Astrocyte of the spinal cord (primary cell): ENCODE data around the gene FAM221B.

Experiments
- DNase-seq: peaks from one replicate; pipeline ENCODE4 v3.0.0; 2011; ENCODE audit warnings: low read depth, low spot score
- H3K4me3 ChIP-seq: 2 replicates; pipeline ENCODE4 v1.5.1; 2011; ENCODE audit warnings: low read depth, mild to moderate bottlenecking, low read length, moderate library complexity
- in situ Hi-C: cut with HindIII; loops from 2 replicates; pipeline ENCODE4 v1.10.0; 2017; ENCODE audit warnings: low sequenced_read_pairs
- TF ChIP-seq, protein P1 (sequence below): IDR thresholded peaks from 2 replicates; pipeline ENCODE4 v1.5.1; 2012; ENCODE audit warnings: low read depth, mild to moderate bottlenecking, low read length, inconsistent platforms

Gene FAM221B

DNA sequence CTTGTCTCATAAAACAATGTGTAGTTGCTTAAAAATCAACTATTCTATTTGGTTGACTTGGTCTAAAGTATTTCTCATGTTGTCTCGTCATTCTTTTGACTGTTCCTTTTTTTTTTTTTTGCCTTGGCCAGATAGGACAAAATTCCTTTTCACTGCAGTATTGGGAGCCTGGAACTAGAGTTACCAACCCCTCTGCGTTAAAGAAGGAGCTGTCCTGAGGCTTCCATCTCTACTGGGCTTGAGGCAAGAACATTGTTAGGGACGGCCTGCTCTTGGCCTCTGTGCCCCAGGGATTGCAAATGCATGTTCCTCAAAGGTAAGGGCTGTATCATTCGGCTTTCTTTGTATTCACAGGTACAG is 38.5 kb downstream of the FAM221B start:
- in situ Hi-C loops, result no loop called here
- DNase-seq, result no peak
- no peak overlapping the region for H3K4me3 ChIP-seq
- TF ChIP-seq, protein P1, sequence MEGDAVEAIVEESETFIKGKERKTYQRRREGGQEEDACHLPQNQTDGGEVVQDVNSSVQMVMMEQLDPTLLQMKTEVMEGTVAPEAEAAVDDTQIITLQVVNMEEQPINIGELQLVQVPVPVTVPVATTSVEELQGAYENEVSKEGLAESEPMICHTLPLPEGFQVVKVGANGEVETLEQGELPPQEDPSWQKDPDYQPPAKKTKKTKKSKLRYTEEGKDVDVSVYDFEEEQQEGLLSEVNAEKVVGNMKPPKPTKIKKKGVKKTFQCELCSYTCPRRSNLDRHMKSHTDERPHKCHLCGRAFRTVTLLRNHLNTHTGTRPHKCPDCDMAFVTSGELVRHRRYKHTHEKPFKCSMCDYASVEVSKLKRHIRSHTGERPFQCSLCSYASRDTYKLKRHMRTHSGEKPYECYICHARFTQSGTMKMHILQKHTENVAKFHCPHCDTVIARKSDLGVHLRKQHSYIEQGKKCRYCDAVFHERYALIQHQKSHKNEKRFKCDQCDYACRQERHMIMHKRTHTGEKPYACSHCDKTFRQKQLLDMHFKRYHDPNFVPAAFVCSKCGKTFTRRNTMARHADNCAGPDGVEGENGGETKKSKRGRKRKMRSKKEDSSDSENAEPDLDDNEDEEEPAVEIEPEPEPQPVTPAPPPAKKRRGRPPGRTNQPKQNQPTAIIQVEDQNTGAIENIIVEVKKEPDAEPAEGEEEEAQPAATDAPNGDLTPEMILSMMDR, result no peak

DNA sequence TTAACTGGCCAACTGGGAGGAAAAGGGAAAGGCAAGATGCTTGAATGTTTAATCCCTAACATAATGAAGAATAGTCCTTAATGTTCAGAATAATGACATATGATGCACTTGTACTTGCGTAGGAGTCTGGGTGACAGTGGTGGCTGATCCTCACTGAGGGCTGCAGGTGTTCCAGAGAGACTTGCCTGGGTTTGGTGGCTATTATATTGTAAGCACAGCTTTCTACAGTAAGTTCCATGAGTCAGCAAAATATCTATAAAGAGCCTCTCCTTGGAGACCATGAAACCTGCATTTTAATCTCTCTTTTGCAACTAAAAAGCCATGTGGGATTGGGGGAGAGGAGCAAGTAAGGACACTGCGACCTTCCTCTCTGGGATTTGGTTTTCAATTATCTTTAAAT is 39.0 kb downstream of the FAM221B start:
- no peak for DNase-seq
- in situ Hi-C loops, result no loop called here
- H3K4me3 ChIP-seq, result no peak overlapping the region
- TF ChIP-seq, protein P1, result no peak

DNA sequence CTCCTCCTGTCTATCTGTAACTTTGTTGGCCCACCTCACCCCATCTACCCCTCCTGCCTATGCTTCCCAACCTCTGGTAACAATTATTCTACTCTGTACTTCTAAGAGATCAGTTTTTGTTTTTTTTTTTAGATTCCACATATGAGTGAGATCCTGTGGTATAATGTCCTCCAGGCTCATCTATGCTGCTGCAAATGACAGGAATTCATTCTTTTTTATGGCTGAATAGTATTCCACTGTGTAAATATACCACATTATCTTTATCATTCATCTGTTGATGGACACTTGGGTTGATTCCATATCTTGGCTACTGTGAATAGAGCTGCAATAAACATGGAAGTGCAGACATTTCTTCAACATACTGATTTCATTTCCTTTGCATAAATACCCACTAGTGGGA is 45.1 kb downstream of the FAM221B start:
- H3K4me3 ChIP-seq, result no peak overlapping the region
- in situ Hi-C loops, result no loop called here
- no peak for DNase-seq
- TF ChIP-seq, protein P1, result no peak

DNA sequence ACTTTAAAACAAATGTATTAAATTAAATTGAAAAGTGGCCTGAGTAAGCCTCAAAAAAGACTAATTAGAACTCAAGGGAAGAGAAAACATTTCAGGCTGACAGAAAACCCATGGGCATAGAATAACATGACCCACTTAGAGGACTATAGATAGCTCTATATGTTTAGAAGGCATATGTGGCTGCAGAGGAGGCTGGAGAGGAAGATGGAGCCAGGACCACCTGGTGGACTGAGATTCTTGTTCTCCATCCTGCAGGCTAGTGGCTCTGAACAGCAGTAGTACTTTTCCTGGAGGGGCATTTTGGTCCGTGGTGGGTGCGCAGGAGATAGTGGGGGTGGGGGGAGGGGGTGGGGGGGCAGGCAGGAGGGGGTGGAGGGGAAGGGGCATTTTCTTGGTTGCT is 47.5 kb downstream of the FAM221B start:
- TF ChIP-seq, protein P1, result no peak
- in situ Hi-C loops, result no loop called here
- no peak overlapping the region for H3K4me3 ChIP-seq
- no peak for DNase-seq

DNA sequence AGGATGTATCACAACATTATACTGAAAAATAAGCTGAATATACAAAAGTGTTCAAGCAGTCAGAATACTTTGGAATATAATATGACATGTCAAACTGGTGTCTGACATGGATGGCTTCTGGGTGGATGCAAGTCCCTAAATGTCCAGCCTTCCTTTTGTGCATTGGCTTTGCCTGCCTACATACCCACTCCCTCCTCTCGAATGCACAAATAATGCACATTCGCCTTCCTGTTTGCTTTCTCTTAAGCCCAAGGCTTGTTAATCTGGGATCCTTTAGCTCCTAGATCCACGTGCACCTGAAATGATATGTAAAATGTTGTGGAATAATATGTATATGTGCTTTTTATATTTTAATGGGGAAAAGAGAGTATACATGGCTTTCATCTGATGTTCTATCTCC is 50.0 kb downstream of the FAM221B start:
- no peak for DNase-seq
- TF ChIP-seq, protein P1, result no peak
- in situ Hi-C loops, result no loop called here
- no peak overlapping the region for H3K4me3 ChIP-seq

DNA sequence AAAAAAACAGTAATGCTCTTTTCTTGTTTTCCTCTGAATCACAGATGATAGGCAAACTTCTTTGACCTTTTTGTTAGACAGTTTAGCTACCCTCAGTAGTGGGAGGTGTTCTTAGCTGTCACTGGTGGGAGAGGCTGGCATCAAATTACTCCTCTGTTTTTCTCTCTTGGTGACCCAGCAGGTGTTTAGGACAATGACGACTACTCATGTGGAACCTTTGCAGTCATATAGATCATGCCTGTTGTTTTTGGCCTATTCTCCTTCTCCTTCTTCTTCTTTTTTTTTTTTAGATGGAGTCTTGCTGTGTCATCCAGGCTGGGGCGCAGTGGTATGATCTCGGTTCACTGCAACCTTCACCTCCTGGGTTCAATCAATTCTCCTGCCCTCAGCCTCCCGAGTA is 52.5 kb downstream of the FAM221B start:
- no peak for DNase-seq
- TF ChIP-seq, protein P1, result no peak
- H3K4me3 ChIP-seq, result no peak overlapping the region
- in situ Hi-C loops, result no loop called here
